Measurements from ENCODE around the gene NR6A1.

NR6A1 gene

GRCh38 chr9:124511891-124512805 is 259.0 kb downstream of the NR6A1 start:
- H3K9me3 Mint-ChIP-seq, result no peaks in the 10 kb centered on the region
- no peaks in the 10 kb centered on the region for H3K36me3 Mint-ChIP-seq (ENCODE audit: low read depth)
- no peak for ATAC-seq
- DNase-seq, result no peak
- H3K4me1 Mint-ChIP-seq, result peaks cover 3% of the 10 kb centered on the region
- H3K27me3 Mint-ChIP-seq, result peaks cover 2% of the 10 kb centered on the region
- no peak overlapping the region for H3K27ac Mint-ChIP-seq
- H3K4me3 Mint-ChIP-seq, result no peak overlapping the region

- Mint-ChIP-seq H3K27ac (no peak overlapping the region), H3K27me3 (peaks cover 5% of the 10 kb centered on the region), H3K36me3 (ENCODE audit: low read depth) (no peaks in the 10 kb centered on the region), H3K9me3 (no peaks in the 10 kb centered on the region), H3K4me1 (peaks cover 3% of the 10 kb centered on the region), H3K4me3 (no peak overlapping the region)
- DNase-seq (no peak), ATAC-seq (no peak)
Observed at GRCh38 chr9:124511426-124511840, 259.7 kb downstream of the NR6A1 start.

- ATAC-seq, result no peak
- H3K36me3 Mint-ChIP-seq (ENCODE audit: low read depth), result no peaks in the 10 kb centered on the region
- H3K4me3 Mint-ChIP-seq, result no peak overlapping the region
- peaks cover 9% of the 10 kb centered on the region for H3K27me3 Mint-ChIP-seq
- no peak for DNase-seq
- H3K4me1 Mint-ChIP-seq, result peaks cover 3% of the 10 kb centered on the region
- H3K27ac Mint-ChIP-seq, result no peak overlapping the region
- H3K9me3 Mint-ChIP-seq, result no peaks in the 10 kb centered on the region
Observed at GRCh38 chr9:124510650-124511425, 260.3 kb downstream of the NR6A1 start.

- H3K4me1 Mint-ChIP-seq, result peaks cover 10% of the 10 kb centered on the region
- no peak overlapping the region for H3K27ac Mint-ChIP-seq
- peaks cover 25% of the 10 kb centered on the region for H3K27me3 Mint-ChIP-seq
- H3K36me3 Mint-ChIP-seq (ENCODE audit: low read depth), result no peaks in the 10 kb centered on the region
- no peaks in the 10 kb centered on the region for H3K9me3 Mint-ChIP-seq
- ATAC-seq, result no peak
- no peak for DNase-seq
- no peak overlapping the region for H3K4me3 Mint-ChIP-seq
Observed at GRCh38 chr9:124507880-124508423, 263.2 kb downstream of the NR6A1 start.

DNA sequence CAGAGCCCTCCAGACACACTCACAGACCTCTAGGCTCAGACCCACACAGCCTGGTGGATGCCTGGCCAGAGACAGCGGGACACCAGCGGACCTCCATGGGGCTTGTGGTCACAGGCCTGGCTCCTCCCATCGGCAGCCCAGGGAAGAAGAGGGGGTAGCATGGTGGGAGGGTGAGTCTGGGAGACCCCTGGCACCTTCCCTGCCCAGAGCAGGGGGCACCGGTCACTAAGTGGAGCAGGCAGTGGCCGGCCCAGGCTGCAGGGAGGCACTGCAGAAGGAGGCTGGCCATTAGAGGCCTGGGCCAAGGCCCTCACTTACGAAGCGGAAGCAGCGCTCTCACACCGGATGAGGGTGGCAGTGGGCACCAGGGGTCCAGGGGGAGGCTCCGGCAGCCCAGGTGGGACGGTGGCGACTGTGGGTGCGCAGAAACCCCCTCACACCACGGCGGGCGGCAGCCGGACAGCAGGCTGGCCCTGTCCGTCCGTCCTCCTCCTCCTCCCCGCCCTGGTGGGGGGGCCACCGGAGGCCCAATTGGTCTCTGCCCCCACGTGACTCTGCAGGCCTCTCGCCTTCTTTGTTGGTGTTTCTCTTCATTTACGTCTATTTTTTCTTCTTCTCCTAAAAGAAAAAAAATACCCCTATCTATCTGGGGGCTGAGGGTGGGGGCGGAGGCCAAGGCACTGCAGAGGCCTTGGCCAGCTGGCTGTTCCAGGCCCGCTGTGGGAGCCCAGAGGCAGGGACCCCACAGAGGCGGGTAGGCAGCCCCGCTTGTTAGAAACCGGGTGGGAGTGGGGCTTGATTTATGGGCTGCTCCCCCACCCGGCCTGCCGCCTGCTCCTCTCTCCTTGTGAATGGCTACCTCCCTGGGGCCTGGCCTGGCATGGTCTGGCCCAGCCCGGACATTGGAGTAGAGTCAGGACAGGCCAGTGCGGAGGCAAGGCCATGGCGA is 263.9 kb downstream of the NR6A1 start, which contains the start of gene NR5A1:
NR5A1 (minus strand) TSS at position 469 of the 949 bp plus-strand sequence. CDS start 4,004 bp downstream, outside the sequence.
- no peaks in the 10 kb centered on the region for H3K9me3 Mint-ChIP-seq
- peaks cover 28% of the 10 kb centered on the region for H3K27me3 Mint-ChIP-seq
- H3K4me1 Mint-ChIP-seq, result peaks cover 10% of the 10 kb centered on the region
- H3K36me3 Mint-ChIP-seq (ENCODE audit: low read depth), result no peaks in the 10 kb centered on the region
- H3K4me3 Mint-ChIP-seq, result no peak within 1 kb of the TSS
- DNase-seq, result no peak
- no peak within 1 kb of the TSS for H3K27ac Mint-ChIP-seq
- ATAC-seq, result no peak

DNA sequence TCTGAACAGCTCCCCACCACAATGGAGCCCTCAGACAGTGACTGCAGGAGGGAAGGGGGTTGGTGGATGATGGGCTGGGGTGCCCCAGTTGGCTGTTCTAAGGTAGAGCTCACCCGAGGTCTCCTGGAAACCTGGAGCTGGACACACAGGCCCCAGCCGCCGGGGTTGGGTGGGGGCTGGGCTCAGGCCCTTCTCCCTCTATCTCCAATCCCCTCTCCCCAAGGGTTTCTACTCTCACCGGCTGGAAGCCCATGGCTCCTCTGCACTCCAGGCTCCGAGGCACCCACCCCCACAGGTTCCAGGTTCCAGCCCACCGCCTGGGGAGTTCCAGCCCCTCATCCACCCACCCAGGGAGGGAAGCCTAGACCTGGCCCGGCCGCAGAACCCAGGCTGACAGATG is 264.7 kb downstream of the NR6A1 start:
- peaks cover 29% of the 10 kb centered on the region for H3K27me3 Mint-ChIP-seq
- no peak overlapping the region for H3K4me3 Mint-ChIP-seq
- no peaks in the 10 kb centered on the region for H3K36me3 Mint-ChIP-seq (ENCODE audit: low read depth)
- H3K4me1 Mint-ChIP-seq, result peaks cover 8% of the 10 kb centered on the region
- no peak for ATAC-seq
- DNase-seq, result no peak
- H3K27ac Mint-ChIP-seq, result no peak overlapping the region
- no peaks in the 10 kb centered on the region for H3K9me3 Mint-ChIP-seq

GRCh38 chr9:124505901-124506346 is 265.2 kb downstream of the NR6A1 start:
- Mint-ChIP-seq H3K36me3 (ENCODE audit: low read depth) (no peaks in the 10 kb centered on the region), H3K27ac (no peak overlapping the region), H3K27me3 (peaks cover 31% of the 10 kb centered on the region), H3K4me1 (peaks cover 8% of the 10 kb centered on the region), H3K4me3 (no peak overlapping the region), H3K9me3 (no peaks in the 10 kb centered on the region)
- no peak for DNase-seq
- no peak for ATAC-seq

- Mint-ChIP-seq H3K9me3 (no peaks in the 10 kb centered on the region), H3K4me3 (no peak overlapping the region)
Observed at GRCh38 chr9:124505006-124505900, 265.9 kb downstream of the NR6A1 start.

GRCh38 chr9:124504530-124505005 is 266.5 kb downstream of the NR6A1 start:
- no peak for DNase-seq
- Mint-ChIP-seq H3K4me3 (no peak overlapping the region), H3K27me3 (peaks cover 34% of the 10 kb centered on the region), H3K4me1 (peaks cover 8% of the 10 kb centered on the region), H3K27ac (no peak overlapping the region), H3K9me3 (no peaks in the 10 kb centered on the region), H3K36me3 (ENCODE audit: low read depth) (no peaks in the 10 kb centered on the region)
- ATAC-seq, result no peak

More at GRCh38 chr9:124505006-124505900, 265.9 kb downstream of the NR6A1 start:
- Mint-ChIP-seq H3K27me3 (peaks cover 34% of the 10 kb centered on the region), H3K36me3 (ENCODE audit: low read depth) (no peaks in the 10 kb centered on the region), H3K27ac (no peak overlapping the region), H3K4me1 (peaks cover 8% of the 10 kb centered on the region)
- ATAC-seq, result no peak
- no peak for DNase-seq

- peaks cover 34% of the 10 kb centered on the region for H3K27me3 Mint-ChIP-seq
- H3K4me3 Mint-ChIP-seq, result peak overlapping the region; percentile 44
- ATAC-seq, result no peak
- H3K27ac Mint-ChIP-seq, result no peak overlapping the region
- H3K36me3 Mint-ChIP-seq (ENCODE audit: low read depth), result no peaks in the 10 kb centered on the region
- no peaks in the 10 kb centered on the region for H3K9me3 Mint-ChIP-seq
- H3K4me1 Mint-ChIP-seq, result peaks cover 13% of the 10 kb centered on the region
- DNase-seq, result no peak
Observed at GRCh38 chr9:124503713-124504529, 267.2 kb downstream of the NR6A1 start.

- no peak for DNase-seq
- Mint-ChIP-seq H3K27ac (no peak overlapping the region), H3K27me3 (peaks cover 34% of the 10 kb centered on the region), H3K36me3 (ENCODE audit: low read depth) (no peaks in the 10 kb centered on the region), H3K4me1 (peaks cover 13% of the 10 kb centered on the region), H3K9me3 (no peaks in the 10 kb centered on the region), H3K4me3 (no peak overlapping the region)
- no peak for ATAC-seq
Observed at GRCh38 chr9:124502711-124503702, 268.1 kb downstream of the NR6A1 start.
